HepG2 (cell line): ENCODE results near the gene BAIAP3. TPM values are rescaled to one million over a fixed set of nuclear protein-coding genes. Genes with fewer than 3 reads are reported as not detected.
A peak's percentile ranks its signal among the peaks of the same experiment; 100 is the strongest.

Experiments used
- ETV5 ChIP-seq: IDR thresholded peaks from 2 replicates; pipeline ENCODE4 v1.6.1; 2018; ENCODE audit warnings: missing biosample characterization, missing genetic modification reagents, inconsistent platforms, borderline replicate concordance
- EZH2 ChIP-seq: conservative IDR thresholded peaks from 2 replicates; pipeline ENCODE4 v1.6.1; 2012; ENCODE audit warnings: mild to moderate bottlenecking, low read depth, low read length, moderate library complexity
- FOXJ3 ChIP-seq: sonication (generic); formaldehyde crosslinking; IDR thresholded peaks from 2 replicates; pipeline ENCODE4 v1.4.0; 2020; ENCODE audit warnings: missing genetic modification reagents, mild to moderate bottlenecking, borderline replicate concordance
- GABPB1 ChIP-seq: IDR thresholded peaks from 2 replicates; pipeline ENCODE4 v1.6.1; 2016; ENCODE audit warnings: mild to moderate bottlenecking, missing genetic modification reagents, moderate library complexity, missing compliant biosample characterization
- GPBP1L1 ChIP-seq: sonication (generic); formaldehyde crosslinking; IDR thresholded peaks from 2 replicates; pipeline ENCODE4 v1.5.0; 2020; ENCODE audit warnings: mild to moderate bottlenecking, missing genetic modification reagents
- HNRNPL ChIP-seq: fragments of 200-400 bp; formaldehyde crosslinking; IDR thresholded peaks from 2 replicates; pipeline ENCODE4 v1.6.1; 2017; ENCODE audit warnings: mild to moderate bottlenecking, low read depth, low read length
- KAT2B ChIP-seq: fragments of 150-350 bp; IDR thresholded peaks from 2 replicates; pipeline ENCODE4 v1.6.1; 2014; ENCODE audit warnings: low read depth, low read length, borderline replicate concordance
- MAX ChIP-seq: IDR thresholded peaks from 2 replicates; pipeline ENCODE4 v1.6.1; 2012; ENCODE audit warnings: inconsistent platforms
- PATZ1 ChIP-seq: sonication (generic); formaldehyde crosslinking; IDR thresholded peaks from 2 replicates; pipeline ENCODE4 v1.4.0; 2020; ENCODE audit warnings: missing genetic modification reagents
- TRAFD1 ChIP-seq: sonication (generic); formaldehyde crosslinking; IDR thresholded peaks from 2 replicates; pipeline ENCODE4 v1.5.1; 2020; ENCODE audit warnings: missing genetic modification reagents, mild to moderate bottlenecking, borderline replicate concordance
- TSC22D2 ChIP-seq: sonication (generic); formaldehyde crosslinking; IDR thresholded peaks from 2 replicates; pipeline ENCODE4 v1.5.1; 2020; ENCODE audit warnings: missing genetic modification reagents, mild to moderate bottlenecking, borderline replicate concordance
- ZFY ChIP-seq: sonication (generic); formaldehyde crosslinking; IDR thresholded peaks from 2 replicates; pipeline ENCODE4 v1.4.0; 2020; ENCODE audit warnings: missing genetic modification reagents
- ZNF17 ChIP-seq: sonication (generic); formaldehyde crosslinking; IDR thresholded peaks from 2 replicates; pipeline ENCODE4 v1.5.0; 2020; ENCODE audit warnings: mild to moderate bottlenecking, missing genetic modification reagents
- ZNF18 ChIP-seq: sonication (generic); formaldehyde crosslinking; IDR thresholded peaks from 2 replicates; pipeline ENCODE4 v1.8.0; 2022; ENCODE audit warnings: mild to moderate bottlenecking, missing genetic modification reagents; ENCODE audit not compliant: insufficient replicate concordance
- ZNF24 ChIP-seq: fragments of 450-650 bp; IDR thresholded peaks from 2 replicates; pipeline ENCODE4 v1.6.1; 2017; ENCODE audit warnings: antibody characterized with exemption, mild to moderate bottlenecking
- ZNF678 ChIP-seq: sonication (generic); formaldehyde crosslinking; IDR thresholded peaks from 2 replicates; pipeline ENCODE4 v1.4.0; 2020; ENCODE audit warnings: mild to moderate bottlenecking, missing genetic modification reagents
- ZNF704 ChIP-seq: sonication (generic); formaldehyde crosslinking; IDR thresholded peaks from 2 replicates; pipeline ENCODE4 v1.8.1; 2023; ENCODE audit warnings: mild to moderate bottlenecking, inconsistent platforms, moderate library complexity, missing genetic modification reagents, borderline replicate concordance
- ZNF709 ChIP-seq: sonication (generic); formaldehyde crosslinking; IDR thresholded peaks from 2 replicates; pipeline ENCODE4 v1.5.0; 2020; ENCODE audit warnings: mild to moderate bottlenecking, missing genetic modification reagents
- ZNF777 ChIP-seq: sonication (generic); formaldehyde crosslinking; IDR thresholded peaks from 2 replicates; pipeline ENCODE4 v1.4.0; 2020; ENCODE audit warnings: missing genetic modification reagents
- ZNF83 ChIP-seq: sonication (generic); formaldehyde crosslinking; IDR thresholded peaks from 2 replicates; pipeline ENCODE4 v1.4.0; 2020; ENCODE audit warnings: missing genetic modification reagents, mild to moderate bottlenecking, borderline replicate concordance
- polyA plus RNA-seq, 8 experiments: library from polyadenylated mRNA; depleted of rRNA in 3 of 8; stranded (reverse) in 7 of 8; unstranded in 1 of 8; fragments of >200 nt; fragmentation: Illumina TruSeq in 4 of 8; extraction: Trizol in 4 of 8; gene quantifications; 2 replicates each; pipeline versions ENCODE4 v1.2.1 to v1.2.3, GENCODE V29; 2011 to 2016; ENCODE audit warnings: low read depth in 4 of 8, missing spikeins in 1 of 8, mixed read lengths in 1 of 8; ENCODE audit not compliant: insufficient read depth in 1 of 8
- total RNA-seq, 5 experiments: library from RNA; depleted of rRNA; stranded (reverse); fragments of >200 nt; fragmentation: Illumina TruSeq; extraction: Trizol; gene quantifications; 2 replicates each; pipeline ENCODE4 v1.2.3, GENCODE V29; 2016; ENCODE audit warnings: low read depth in 1 of 5

BAIAP3 gene
- total and polyA plus RNA-seq, 2 of the 13 experiments (the other 11 are each of a cell fraction or from before 2014, with no cell fraction given) = 3.2 to 5.7 TPM

- TF ChIP-seq ZNF709 (CRISPR knock-in tag) (no peak), PATZ1 (CRISPR knock-in tag) (peak; percentile 39; the same call in 1 of the 2 replicates), TRAFD1 (CRISPR knock-in tag) (no peak), HNRNPL (peak; percentile 92), ZNF18 (no peak), KAT2B (no peak), ZNF17 (no peak), ZNF678 (CRISPR knock-in tag) (no peak), MAX (0 out of 2 replicates have a peak, but pooled peaks have one; percentile 28), ZFY (CRISPR knock-in tag) (peak; percentile 43; the same call in 1 of the 2 replicates), GABPB1 (0 out of 2 replicates have a peak, but pooled peaks have one; percentile 12), ZNF704 (CRISPR knock-in tag) (no peak), FOXJ3 (no peak), TSC22D2 (no peak), GPBP1L1 (CRISPR knock-in tag) (no peak), ZNF83 (no peak), ETV5 (peak; percentile 15; the same call in 1 of the 2 replicates), ZNF24 (no peak), ZNF777 (CRISPR knock-in tag) (0 out of 2 replicates have a peak, but pooled peaks have one; percentile 23), EZH2 (no peak)
Measured at GRCh38 chr16:1305823-1306222, 27.6 kb upstream of the BAIAP3 start (continued).
